GM12878 (cell line): Measurements from ENCODE around the gene PRAF2. TPM values are rescaled to one million over a fixed set of nuclear protein-coding genes. Genes with fewer than 3 reads are reported as not detected.

ENCODE experiments used
- BHLHE40 ChIP-seq, 2 experiments: fragments of 450-650 bp in 1 of 2; IDR thresholded peaks; 2 replicates each; pipeline ENCODE4 v1.6.1; 2011 to 2017; ENCODE audit warnings: low read depth in 2 of 2, borderline replicate concordance in 1 of 2, improper control_type of control experiment in 1 of 2, low read length in 1 of 2, mild to moderate bottlenecking in 1 of 2
- CEBPB ChIP-seq, 2 experiments: fragments of 150-350 bp in 1 of 2; IDR thresholded peaks; 2 replicates each; pipeline ENCODE4 v1.6.1; 2012 to 2014; ENCODE audit warnings: low read depth in 2 of 2, low read length in 2 of 2, borderline replicate concordance in 1 of 2, inconsistent platforms in 1 of 2
- EZH2 ChIP-seq: IDR thresholded peaks from 2 replicates; pipeline ENCODE4 v1.6.1; 2012; ENCODE audit warnings: low read depth, mild to moderate bottlenecking, control low read depth, inconsistent platforms, low read length, borderline replicate concordance; ENCODE audit not compliant: control insufficient read depth
- FOS ChIP-seq: IDR thresholded peaks from 3 replicates; pipeline ENCODE4 v1.6.1; 2011; ENCODE audit warnings: borderline replicate concordance; ENCODE audit not compliant: insufficient read length; ENCODE audit errors: extremely low read depth
- GABPA ChIP-seq: IDR thresholded peaks from 2 replicates; pipeline ENCODE4 v1.6.1; 2014; ENCODE audit warnings: antibody characterized with exemption, low read depth, mild to moderate bottlenecking, inconsistent platforms
- IRF4 ChIP-seq: IDR thresholded peaks from 2 replicates; pipeline ENCODE4 v1.6.1; 2011; ENCODE audit warnings: low read depth, low read length
- KDM1A ChIP-seq: fragments of 200-600 bp; sonication (generic); IDR thresholded peaks from 2 replicates; pipeline ENCODE4 v1.6.1; 2016; ENCODE audit warnings: borderline replicate concordance
- NFXL1 ChIP-seq: fragments of 450-650 bp; IDR thresholded peaks from 2 replicates; pipeline ENCODE4 v1.6.1; 2017; ENCODE audit warnings: antibody characterized with exemption, mild to moderate bottlenecking, borderline replicate concordance
- PAX5 ChIP-seq: IDR thresholded peaks from 2 replicates; pipeline ENCODE4 v1.6.1; 2011; ENCODE audit warnings: low read depth, low read length, borderline replicate concordance
- SMAD1 ChIP-seq: fragments of 450-650 bp; IDR thresholded peaks from 2 replicates; pipeline ENCODE4 v1.6.1; 2018; ENCODE audit warnings: mild to moderate bottlenecking, low read depth; ENCODE audit not compliant: partially characterized antibody
- SREBF2 ChIP-seq: IDR thresholded peaks from 2 replicates; pipeline ENCODE4 v1.6.1; 2012; ENCODE audit warnings: mild to moderate bottlenecking, low read length
- STAT3 ChIP-seq: IDR thresholded peaks from 2 replicates; pipeline ENCODE4 v1.6.1; 2011; ENCODE audit warnings: low read depth, low read length, improper control_type of control experiment
- SUZ12 ChIP-seq: fragments of 200-600 bp; sonication (generic); IDR thresholded peaks from one replicate; pipeline ENCODE4 v1.6.1; 2018; ENCODE audit warnings: antibody characterized with exemption, mild to moderate bottlenecking; ENCODE audit not compliant: unreplicated experiment
- TARDBP ChIP-seq: IDR thresholded peaks from 2 replicates; pipeline ENCODE4 v1.6.1; 2016; ENCODE audit warnings: borderline replicate concordance
- ZBTB4 ChIP-seq: fragments of 450-650 bp; formaldehyde crosslinking; IDR thresholded peaks from 2 replicates; pipeline ENCODE4 v1.4.0; 2022; ENCODE audit warnings: mild to moderate bottlenecking, moderate library complexity
- polyA plus RNA-seq, 11 experiments: library from polyadenylated mRNA; depleted of rRNA in 4 of 11; unstranded in 6 of 11; stranded (reverse) in 5 of 11; fragments of >200 nt; fragmentation: Nextera tagmentation in 4 of 11; fragmentation: Illumina TruSeq in 1 of 11; extraction: Ambion mirVana in 4 of 11; extraction: Trizol in 1 of 11; gene quantifications; 1 replicate in 1 of 11; 2 replicates in 10 of 11; pipeline versions ENCODE4 v1.2.1 to v1.2.3, GENCODE V29; 2011 to 2016; ENCODE audit warnings: inconsistent platforms in 2 of 11, missing spikeins in 2 of 11, low read depth in 1 of 11
- total RNA-seq, 4 experiments: library from RNA; depleted of rRNA in 3 of 4; stranded (reverse); fragments of >200 nt in 3 of 4; fragmentation: Illumina TruSeq in 1 of 4; extraction: Trizol in 1 of 4; gene quantifications; 2 replicates each; pipeline versions ENCODE4 v1.2.1 to v1.2.3, GENCODE V29; 2013 to 2021
- TF ChIP-seq, protein P1 (sequence below): fragments of 150-350 bp; IDR thresholded peaks from 2 replicates; pipeline ENCODE4 v1.6.1; 2014; ENCODE audit warnings: mild to moderate bottlenecking, low read depth, low read length
- TF ChIP-seq, protein P2 (sequence below): fragments of 450-650 bp; formaldehyde crosslinking; IDR thresholded peaks from 2 replicates; pipeline ENCODE4 v1.5.0; 2022; ENCODE audit warnings: mild to moderate bottlenecking, missing genetic modification characterization
- TF ChIP-seq, protein P3 (sequence below): fragments of 450-650 bp; IDR thresholded peaks from 2 replicates; pipeline ENCODE4 v1.6.1; 2017; ENCODE audit warnings: antibody characterized with exemption, mild to moderate bottlenecking, moderate library complexity

PRAF2 gene
- total and polyA plus RNA-seq, 10 of the 15 experiments (the other 5 are each of a cell fraction or from before 2014, with no cell fraction given), result 0.80 to 16.7 (median 7.0) TPM

GRCh38 chrX:49043220-49043986 is 30.4 kb downstream of the PRAF2 start, which contains the start of gene TFE3 (continued):
- TF ChIP-seq, protein P1, sequence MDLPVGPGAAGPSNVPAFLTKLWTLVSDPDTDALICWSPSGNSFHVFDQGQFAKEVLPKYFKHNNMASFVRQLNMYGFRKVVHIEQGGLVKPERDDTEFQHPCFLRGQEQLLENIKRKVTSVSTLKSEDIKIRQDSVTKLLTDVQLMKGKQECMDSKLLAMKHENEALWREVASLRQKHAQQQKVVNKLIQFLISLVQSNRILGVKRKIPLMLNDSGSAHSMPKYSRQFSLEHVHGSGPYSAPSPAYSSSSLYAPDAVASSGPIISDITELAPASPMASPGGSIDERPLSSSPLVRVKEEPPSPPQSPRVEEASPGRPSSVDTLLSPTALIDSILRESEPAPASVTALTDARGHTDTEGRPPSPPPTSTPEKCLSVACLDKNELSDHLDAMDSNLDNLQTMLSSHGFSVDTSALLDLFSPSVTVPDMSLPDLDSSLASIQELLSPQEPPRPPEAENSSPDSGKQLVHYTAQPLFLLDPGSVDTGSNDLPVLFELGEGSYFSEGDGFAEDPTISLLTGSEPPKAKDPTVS, result no peak
- TF ChIP-seq PAX5 (no peak), STAT3 (no peak), IRF4 (no peak), BHLHE40 (IDR thresholded peaks at IDR 0.05; ENCODE audit: borderline replicate concordance in 1 of 2, low read depth in 2 of 2, low read length in 1 of 2) (peak in 1 of 2 experiments; percentile 8; a peak in 1 of 4 replicates), FOS (no peak), KDM1A (no peak), SMAD1 (no peak), EZH2 (no peak), ZBTB4 (CRISPR knock-in tag) (no peak), GABPA (peak; percentile 33; the same call in 1 of the 2 replicates), TARDBP (no peak), SREBF2 (no peak), SUZ12 (no peak), CEBPB (IDR thresholded peaks at IDR 0.05; ENCODE audit: borderline replicate concordance in 1 of 2, low read depth in 2 of 2, low read length in 2 of 2) (no peak), NFXL1 (no peak)
- TF ChIP-seq, protein P2, sequence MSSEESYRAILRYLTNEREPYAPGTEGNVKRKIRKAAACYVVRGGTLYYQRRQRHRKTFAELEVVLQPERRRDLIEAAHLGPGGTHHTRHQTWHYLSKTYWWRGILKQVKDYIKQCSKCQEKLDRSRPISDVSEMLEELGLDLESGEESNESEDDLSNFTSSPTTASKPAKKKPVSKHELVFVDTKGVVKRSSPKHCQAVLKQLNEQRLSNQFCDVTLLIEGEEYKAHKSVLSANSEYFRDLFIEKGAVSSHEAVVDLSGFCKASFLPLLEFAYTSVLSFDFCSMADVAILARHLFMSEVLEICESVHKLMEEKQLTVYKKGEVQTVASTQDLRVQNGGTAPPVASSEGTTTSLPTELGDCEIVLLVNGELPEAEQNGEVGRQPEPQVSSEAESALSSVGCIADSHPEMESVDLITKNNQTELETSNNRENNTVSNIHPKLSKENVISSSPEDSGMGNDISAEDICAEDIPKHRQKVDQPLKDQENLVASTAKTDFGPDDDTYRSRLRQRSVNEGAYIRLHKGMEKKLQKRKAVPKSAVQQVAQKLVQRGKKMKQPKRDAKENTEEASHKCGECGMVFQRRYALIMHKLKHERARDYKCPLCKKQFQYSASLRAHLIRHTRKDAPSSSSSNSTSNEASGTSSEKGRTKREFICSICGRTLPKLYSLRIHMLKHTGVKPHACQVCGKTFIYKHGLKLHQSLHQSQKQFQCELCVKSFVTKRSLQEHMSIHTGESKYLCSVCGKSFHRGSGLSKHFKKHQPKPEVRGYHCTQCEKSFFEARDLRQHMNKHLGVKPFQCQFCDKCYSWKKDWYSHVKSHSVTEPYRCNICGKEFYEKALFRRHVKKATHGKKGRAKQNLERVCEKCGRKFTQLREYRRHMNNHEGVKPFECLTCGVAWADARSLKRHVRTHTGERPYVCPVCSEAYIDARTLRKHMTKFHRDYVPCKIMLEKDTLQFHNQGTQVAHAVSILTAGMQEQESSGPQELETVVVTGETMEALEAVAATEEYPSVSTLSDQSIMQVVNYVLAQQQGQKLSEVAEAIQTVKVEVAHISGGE (CRISPR knock-in tag), result no peak
- TF ChIP-seq, protein P3, sequence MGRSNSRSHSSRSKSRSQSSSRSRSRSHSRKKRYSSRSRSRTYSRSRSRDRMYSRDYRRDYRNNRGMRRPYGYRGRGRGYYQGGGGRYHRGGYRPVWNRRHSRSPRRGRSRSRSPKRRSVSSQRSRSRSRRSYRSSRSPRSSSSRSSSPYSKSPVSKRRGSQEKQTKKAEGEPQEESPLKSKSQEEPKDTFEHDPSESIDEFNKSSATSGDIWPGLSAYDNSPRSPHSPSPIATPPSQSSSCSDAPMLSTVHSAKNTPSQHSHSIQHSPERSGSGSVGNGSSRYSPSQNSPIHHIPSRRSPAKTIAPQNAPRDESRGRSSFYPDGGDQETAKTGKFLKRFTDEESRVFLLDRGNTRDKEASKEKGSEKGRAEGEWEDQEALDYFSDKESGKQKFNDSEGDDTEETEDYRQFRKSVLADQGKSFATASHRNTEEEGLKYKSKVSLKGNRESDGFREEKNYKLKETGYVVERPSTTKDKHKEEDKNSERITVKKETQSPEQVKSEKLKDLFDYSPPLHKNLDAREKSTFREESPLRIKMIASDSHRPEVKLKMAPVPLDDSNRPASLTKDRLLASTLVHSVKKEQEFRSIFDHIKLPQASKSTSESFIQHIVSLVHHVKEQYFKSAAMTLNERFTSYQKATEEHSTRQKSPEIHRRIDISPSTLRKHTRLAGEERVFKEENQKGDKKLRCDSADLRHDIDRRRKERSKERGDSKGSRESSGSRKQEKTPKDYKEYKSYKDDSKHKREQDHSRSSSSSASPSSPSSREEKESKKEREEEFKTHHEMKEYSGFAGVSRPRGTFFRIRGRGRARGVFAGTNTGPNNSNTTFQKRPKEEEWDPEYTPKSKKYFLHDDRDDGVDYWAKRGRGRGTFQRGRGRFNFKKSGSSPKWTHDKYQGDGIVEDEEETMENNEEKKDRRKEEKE, result no peak
